ACHN (cell line): ENCODE data around the gene ABI3BP.
A peak's percentile ranks its signal among the peaks of the same experiment; 100 is the strongest.

Experiments used
- DNase-seq: peaks from one replicate; pipeline ENCODE4 v3.0.0-alpha.2; 2015
- in situ Hi-C: cut with HindIII; loops from 2 replicates; pipeline ENCODE4 v1.10.0; 2017; ENCODE audit warnings: low sequenced_read_pairs, low pct_ligation_motif_present, low pct_unique_long_range_greater_than_20kb

The ABI3BP gene

DNA sequence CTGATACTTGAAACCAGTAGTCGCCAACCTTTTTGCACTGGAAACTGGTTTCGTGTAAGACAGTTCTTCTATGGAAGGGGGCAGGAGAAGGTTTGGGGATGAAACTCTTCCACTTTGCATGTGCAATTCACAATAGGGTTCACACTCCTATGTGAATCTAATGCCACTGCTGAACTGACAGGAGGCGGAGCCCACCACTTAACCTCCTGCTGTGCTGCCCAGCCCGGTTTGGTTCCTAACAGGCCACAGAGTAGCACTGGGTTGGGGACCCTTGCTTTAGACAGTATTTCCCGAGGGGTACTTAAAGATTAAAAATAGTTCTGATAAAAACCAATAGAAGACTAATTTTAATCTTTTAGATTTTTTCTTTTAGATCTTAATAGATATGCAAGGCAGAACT, 272.8 kb downstream of the ABI3BP start:
- no peak for DNase-seq
- in situ Hi-C loops, result no loop called here

DNA sequence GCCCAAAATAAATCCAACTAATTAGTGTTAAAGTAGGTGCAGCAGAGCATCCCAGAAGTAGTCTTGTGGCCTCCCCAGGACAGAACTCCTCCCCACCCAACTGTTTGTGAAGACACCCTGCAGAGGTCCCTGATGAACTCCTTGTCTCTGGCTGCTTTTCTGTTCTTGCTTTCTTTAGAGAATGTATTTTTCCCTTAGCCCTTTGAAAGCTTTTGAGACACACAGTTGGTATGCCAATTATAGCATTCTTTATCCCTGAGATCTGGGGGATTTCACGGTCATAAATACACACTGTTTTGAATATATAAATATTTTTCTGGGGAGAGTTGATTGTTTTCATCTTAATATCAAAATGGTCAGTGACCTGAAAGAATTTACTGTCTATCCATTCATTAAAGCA, 274.1 kb downstream of the ABI3BP start:
- DNase-seq, result no peak
- in situ Hi-C loops, result no loop called here

DNA sequence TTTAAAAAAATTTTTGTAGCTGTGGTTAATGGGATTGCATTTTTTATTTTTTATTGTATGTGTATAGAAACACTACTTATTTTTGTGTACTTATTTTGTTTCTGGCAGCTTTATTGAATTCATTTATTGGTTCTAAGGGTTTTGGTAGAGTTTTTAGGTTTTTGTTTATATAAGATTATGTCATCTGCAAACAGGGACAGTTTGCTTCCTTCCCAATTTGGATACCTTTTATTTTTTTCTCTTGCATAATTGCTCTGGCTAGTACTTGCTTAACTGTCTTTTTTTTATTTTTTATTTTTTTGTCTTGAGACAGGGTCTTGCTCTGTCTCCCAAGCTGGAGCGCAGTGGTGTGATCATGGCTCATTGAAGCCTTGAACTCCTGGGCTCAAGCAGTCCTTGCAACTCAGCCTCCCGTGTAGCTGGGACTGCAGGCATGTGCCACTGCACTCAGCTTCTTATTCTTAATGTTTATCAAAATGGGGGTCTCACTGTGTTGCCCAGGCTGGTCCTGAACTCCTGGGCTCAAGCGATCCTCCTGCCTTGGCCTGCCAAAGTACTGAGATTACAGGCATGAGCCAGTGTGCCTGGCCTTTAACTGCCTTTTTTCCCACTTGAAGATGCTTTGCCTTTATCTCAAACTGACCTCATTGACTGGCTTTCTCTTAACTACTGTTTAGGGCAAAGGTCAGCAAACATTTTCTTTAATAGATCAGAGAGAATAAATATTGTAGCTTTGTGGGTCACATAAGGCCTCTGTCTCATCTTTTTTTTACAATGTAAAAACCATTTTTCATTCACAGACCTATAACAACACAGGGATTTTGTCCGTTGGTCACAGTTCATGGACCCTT, 275.4 kb downstream of the ABI3BP start:
- in situ Hi-C loops, result no loop called here
- DNase-seq, result no peak

DNA sequence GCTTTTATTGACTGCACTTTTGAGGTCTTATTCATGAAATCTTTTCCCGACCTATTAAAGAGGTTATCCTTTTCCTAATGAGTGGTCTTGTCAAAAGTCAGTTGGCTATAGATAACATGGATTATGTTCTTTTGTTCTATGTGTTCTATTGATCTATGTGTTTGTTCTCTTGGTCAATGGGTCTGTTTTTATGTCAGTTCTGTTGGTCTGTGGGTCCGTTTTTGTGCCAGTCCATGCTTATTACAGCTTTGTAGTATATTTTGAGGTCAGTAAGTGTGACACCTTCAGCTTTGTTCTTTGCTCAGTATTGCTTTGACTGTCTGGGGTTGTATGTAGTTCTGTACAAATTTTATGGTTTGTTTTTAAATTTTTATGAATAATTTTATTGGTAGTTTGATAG, 276.2 kb downstream of the ABI3BP start:
- DNase-seq, result no peak
- in situ Hi-C loops, result no loop called here

DNA sequence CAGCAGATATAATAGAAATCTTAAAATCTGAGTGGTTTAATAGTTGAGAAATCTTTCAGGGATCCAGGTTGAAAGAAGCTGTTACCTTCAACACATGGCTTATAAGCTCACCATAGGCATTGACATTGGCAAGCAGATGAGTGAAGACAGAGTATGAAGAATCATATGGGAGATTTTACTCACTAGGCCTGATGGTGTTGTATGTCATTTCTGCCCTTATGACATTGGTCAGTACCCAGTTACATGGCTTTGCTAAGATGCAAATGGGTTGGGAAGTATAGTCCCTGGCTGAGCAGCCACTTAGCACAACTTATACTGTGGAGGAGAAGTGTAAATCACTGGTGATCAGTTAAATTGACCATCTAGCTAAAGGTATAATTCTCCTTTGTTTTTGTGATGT, 278.0 kb downstream of the ABI3BP start:
- in situ Hi-C loops, result no loop called here
- no peak for DNase-seq

DNA sequence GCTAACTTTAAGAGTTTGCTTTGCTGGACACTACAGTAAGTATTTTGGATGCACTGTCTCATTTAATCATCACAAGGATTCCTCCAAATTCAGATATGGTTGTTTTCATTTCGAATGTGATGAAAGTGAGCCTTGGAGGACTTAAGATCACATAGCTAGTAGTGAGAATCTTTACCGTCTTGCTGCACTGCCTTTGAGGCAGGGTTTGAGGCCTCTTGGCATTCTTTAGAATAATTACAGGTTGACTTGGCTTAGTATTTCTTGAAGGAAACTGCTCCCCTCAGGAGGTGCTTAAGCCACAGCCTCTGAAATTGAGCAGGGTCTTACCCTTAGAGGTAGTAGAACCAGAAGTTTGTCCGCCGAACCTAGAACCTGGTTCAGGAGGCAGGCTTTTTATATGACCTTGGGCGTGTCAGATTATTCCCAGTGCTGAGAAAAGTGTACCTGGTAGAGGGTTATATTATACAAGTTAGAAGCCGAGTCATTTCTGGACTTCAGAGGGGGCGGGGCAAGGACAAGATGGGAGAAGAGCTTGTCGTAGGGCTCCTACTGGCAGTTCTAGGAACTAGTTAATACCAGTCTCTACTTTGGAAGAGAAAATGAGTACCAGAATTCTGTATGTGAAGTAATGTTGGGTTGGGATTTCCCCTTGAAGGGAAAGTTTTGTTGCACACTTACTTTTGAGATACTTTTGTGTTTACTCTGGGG, 282.8 kb downstream of the ABI3BP start:
- peak; percentile 77 for DNase-seq
- in situ Hi-C loops, result no loop called here

DNA sequence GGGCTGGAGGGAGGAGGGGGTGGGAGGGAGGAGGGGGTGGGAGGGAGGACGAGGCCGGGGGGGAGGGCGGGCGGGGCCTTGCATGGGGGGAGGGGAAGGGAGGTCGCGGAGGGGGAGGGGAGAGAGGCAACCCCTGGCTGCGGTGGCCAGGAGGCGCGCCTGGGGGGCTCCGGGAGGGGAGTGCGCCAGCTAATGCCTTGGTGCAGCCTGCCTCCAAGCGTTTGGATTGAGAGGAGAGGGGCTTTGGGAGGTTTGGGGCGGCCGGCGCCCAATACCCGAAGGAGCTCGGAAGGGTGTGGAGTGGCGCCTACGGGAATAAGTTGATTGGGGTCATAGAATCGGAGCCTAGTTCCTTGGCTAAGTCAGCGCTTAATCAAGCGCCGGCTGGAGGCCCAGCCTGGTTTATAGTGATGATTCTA, 283.4 kb downstream of the ABI3BP start:
- DNase-seq, result peak; percentile 30
- in situ Hi-C loops, result no loop called here

DNA sequence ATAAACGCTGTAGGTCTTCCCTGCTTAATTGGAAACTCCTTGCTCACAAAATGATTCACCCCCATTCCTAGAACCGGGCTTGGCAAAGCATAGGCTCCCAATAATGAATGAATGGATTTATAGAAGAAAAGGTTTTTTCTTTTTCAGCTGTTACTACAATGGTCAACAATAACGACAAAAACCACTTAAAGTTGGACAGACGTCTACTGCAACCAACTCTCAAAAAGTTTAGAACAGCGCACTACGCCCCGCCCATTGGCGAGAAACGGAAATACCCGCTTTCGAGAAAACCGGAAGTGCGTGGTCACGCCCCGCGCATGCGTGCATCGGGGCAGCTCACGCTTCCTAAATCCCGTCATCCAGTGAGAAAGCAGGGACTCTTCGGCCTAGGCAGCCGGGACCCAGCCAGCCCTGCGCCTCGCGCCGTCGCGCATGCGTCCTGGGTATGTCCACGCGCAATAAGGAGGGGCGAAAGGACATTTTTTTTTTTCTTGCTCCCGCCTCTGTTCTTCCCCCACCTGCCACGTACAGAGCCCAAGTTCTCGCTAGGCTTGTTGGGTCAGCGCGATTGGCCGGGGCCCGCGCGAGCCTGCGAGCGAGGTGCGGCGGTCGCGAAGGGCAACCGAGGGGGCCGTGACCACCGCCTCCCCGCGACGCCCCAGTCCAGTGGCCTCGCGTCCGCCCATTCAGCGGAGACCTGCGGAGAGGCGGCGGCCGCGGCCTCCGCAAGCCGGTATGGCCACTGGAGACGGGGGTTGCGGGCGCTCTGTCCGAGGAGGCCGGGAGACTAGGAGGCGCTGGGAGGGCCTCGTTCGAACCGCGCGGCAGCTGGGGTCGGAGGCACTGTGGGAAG, 284.0 kb downstream of the ABI3BP start, which contains the start of gene TFG:
TFG (plus strand) TSS at position 506 of the 853 bp plus-strand sequence. CDS start 4,192 bp downstream, outside the sequence.
- in situ Hi-C loops, result no loop called here
- peak; percentile 97 for DNase-seq

DNA sequence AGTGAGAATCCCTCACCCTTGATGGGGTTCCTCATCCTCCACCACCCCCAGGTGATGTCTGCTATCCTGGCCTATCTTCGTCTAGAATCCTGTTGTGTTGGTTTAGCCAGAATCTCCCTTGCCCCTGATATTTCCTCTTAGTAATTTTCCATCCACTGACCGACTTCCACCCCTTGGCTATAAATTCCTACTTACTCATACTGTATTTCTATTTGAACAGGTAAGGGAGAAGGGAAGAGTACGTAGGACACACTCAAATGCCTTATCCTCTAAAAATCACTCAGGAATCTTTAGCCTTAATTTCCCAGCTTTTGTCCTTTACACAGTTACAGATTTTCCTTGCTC, 284.6 kb downstream of the ABI3BP start:
- no peak for DNase-seq
- in situ Hi-C loops, result no loop called here

DNA sequence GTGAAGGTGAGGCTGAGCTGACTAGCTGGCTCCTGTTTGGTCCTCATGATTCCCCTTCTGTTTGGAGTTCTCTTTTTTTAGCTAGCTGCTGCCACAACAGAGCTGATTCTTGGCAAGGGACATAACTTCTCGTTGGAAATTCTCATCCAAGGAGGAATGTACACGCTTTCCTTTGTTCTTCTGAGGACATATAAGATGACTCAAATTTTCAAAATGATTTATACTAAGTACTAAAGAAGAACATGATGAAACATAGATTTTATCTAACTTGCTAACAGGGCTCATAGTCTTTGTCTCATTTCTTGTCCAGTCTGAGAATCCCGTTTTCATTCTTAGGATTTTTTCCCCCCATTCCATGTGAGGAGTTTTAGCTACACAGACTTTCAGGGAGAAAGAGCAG, 286.9 kb downstream of the ABI3BP start:
- in situ Hi-C loops, result no loop called here
- no peak for DNase-seq

DNA sequence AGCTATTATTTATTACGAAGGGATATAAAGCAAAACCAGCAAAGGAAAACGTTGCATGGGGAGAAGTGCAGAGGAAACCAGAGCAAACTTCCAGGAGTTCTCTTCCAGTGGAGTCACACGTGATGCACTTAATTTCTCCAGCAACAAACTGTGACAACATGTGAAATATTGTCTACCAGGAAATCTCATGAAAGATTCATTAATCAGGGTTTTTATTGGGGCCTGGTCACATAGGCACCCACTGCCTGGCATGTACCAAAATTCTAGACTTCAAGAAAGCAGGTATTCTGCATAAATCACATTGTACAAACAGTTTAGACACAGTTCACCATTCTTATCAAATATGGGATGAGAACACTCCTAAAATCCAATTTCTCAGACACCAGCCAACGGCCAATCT, 289.4 kb downstream of the ABI3BP start:
- no peak for DNase-seq
- in situ Hi-C loops, result no loop called here

DNA sequence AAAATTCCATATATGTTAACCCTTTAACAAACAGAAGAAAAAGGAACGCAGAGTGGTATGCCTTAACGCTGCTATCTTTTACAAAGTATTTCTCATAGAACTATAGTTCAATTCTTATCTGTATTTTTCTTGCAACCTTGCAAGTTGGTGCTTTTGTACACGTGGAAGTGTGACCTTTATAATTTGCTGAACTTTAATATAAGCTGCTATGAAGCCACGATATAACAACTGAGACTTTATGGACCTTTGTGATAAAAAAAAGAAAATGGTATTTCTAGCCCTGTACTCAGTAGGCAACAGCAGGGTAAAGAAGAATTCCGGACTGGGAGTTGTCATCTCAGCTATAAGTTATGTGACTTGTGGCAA, 290.3 kb downstream of the ABI3BP start:
- DNase-seq, result no peak
- in situ Hi-C loops, result no loop called here

DNA sequence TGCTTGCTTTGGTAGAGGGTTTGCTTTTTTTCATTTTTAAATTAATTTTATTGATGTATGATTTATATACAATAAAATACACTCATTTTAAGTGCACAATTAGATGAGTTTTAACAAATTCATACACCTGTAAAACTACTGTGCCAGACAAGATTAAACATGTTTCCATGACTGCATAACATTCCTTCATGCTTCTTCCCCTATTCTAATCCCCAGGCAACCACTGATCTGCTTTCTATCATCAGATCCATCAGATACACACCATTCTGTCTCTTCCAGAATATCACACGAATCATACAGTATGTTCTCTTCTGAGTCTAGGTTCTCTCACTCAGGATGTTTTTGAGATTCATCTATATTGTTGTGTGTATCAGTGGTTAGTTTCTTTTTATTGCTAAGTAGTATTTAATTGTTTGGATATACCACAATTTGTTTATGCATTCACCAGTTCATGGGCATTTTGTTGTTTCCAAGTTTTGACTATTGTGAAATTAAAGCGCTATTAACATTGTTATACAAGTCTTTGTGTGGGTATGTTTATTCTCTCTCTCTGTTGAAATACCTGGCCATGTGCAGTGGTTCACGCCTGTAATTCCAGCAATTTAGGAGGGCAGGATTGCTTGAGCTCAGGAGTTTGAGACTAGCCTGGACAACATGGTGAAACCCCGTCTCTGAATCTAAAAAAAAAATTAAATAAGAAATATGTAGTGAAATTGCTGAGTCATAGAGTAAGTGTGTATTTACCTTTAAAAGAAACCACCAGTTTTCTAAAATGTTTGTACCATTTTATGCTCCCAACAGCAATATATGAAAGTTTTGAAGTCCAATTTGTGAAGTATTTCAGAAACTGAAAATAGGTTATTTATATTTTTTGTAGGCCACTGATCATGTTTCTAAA, 290.9 kb downstream of the ABI3BP start:
- in situ Hi-C loops, result no loop called here
- no peak for DNase-seq

DNA sequence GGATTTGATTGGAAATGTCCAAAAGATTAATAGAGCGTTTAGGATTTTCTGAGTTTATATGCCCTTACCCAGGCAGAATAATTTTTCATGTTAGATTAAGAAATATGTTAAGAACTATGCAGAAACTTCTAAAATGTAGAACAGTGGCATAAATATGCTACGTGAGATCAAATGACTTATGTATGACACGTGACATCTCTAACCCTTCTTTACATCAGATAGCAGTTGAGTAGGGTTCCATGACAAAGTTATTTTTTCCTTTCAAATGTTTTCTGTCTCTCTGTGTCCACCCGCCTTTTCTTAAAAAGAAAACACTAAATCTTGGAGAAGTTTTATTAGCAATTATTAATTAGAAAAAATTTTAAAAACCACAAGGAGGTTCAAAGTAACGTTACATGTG, 292.5 kb downstream of the ABI3BP start:
- in situ Hi-C loops, result no loop called here
- DNase-seq, result no peak
